Fibroblast of the conjunctiva (primary cell): ENCODE measurements around the gene IBA57.
A peak's percentile ranks its signal among the peaks of the same experiment; 100 is the strongest.

ENCODE experiments used
- DNase-seq: peaks from one replicate; pipeline ENCODE4 v3.0.0-alpha.2; 2010; ENCODE audit warnings: low read depth

The IBA57 gene

DNA sequence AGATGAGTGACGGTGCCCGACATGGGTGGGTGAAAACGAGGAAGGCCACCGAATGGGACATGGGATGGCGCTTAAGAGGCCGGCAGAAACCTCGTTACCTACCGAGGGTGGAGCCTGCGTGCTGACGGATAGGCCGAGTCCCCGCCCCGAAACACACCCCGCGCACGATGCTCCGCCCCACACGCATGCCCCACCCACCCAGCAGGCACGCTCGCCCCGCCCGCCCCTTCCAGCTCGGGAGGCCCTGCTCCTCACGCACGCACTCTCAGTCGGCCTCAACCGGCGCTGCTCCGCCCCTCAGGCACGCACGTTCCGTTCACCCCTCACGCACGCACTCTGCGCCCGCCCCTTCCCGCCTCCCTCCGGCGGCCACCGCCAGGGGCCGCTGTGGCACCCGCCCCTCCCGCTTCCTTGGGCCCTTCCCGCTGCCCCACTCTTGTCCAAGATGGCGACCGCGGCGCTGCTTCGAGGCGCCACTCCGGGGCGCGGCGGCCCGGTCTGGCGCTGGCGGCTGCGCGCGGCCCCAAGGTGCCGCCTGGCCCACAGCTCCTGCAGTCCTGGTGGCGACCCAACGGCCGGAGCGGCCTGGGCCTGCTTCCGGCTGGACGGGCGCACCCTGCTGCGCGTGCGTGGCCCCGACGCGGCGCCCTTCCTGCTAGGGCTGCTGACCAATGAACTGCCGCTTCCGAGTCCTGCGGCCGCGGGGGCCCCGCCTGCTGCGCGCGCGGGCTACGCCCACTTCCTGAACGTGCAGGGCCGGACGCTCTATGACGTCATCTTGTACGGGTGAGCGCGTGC is at the start of gene IBA57:
Gene IBA57 (plus strand): TSS at position 433 of the 798 bp plus-strand sequence. CDS start 13 bp downstream, at position 446.
- DNase-seq = peak; percentile 98

DNA sequence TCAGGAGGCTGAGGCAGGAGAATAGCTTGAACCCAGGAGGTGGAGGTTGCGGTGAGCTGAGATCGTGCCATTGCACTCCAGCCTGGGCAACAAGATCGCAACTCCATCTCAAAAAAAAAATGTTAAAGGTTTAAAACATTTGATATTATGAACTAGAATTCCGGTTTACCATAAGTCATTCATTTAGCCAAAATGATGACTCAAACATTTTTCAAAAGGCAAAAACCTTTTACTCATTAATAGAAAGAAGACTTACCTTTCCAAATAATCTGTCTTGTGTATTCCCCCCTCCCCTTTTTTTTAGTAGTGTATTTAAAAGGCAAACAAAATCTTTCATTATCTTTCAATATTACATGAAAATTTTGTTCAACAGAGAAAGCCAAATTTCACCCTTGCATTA is 48.3 kb upstream of the IBA57 start:
- no peak for DNase-seq

DNA sequence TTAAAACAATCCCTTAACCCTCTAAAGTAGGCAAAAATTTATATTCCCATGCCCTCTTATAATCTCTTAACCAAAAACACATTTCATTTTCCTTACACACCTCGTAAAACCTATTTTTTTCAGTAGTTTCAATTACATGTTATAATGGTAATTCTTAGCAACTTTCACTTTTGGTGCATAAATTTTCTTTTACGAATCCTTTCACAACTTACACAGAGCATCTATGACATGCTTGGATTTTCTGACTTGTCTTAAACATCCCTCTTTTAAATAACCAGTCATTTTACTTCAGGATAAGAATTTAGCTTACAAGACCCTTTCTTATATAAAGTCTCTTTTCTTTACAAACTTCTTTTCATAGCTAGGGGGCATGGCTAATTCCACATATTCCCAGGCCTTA is 47.6 kb upstream of the IBA57 start:
- DNase-seq = no peak

DNA sequence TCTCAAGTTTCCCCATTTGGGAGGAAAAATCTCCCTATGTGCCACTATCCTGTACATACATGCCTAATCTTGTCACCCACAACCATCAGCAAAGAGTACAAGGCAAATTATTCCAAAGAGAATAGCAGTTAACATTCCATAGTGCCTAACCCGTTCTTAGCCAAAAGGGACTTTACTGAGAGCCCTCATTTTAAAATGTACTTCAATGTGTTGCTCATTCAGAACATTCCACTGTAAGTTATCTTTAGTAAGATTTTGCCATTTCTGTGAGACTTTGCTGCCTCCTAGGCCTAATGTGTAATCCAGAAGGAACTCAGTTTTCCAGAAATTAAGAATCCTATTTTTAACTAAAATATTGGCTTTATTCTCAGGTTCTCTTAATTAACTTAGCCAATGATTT is 45.3 kb upstream of the IBA57 start:
- DNase-seq = no peak

DNA sequence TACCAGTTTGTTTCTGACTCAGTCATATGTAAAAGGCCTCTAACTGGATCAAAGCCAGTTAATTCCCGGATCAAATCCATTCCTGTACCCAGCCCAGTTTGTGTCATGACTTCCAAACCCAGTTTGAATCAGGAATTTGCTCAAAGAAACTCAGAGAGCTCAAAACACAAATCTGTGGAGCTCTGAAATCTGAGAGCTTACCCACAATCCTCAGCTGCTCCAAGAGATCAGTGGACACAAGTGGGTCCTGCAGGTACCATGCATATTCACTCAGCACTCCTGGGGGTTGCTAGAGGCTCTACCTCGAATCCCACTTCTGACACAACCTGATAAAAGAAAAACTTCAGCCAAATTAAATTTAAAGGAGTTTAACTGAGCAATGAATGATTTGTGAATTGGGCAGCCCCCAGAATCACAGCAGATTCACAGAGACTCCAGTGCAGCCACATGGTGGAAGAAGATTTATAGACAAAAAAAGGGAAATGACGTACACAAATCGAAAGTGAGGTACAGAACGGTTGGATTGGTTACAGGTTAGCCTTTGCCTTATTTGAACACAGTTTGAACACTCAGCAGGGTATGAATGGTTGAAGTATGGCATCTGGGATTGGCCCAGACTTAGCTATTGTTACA is 44.6 kb upstream of the IBA57 start:
- DNase-seq = no peak

DNA sequence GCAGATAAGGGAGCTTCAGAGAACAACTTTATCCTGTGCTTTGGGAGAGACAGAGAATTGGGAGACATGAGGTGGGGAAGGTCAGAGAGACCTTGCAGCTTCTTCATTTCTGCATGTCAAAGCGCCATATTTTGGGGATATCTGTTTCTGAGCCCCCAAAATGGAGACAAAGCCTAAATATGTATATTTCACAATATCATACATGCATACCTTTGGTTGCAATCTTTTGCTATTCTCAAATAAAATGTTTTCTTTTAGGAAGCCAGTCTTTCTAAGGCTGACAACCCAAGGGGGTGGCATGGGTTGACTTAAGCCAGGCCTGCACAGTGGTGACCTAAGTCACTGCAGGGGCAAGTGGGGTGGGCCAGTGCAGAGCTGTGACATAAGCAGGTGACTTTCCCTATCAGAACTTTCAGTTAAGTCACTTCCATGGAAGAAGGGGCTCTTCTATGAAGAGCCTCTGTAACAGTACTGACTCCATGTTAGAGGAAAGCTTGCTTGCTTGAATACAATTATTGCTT is 42.6 kb upstream of the IBA57 start:
- no peak for DNase-seq

DNA sequence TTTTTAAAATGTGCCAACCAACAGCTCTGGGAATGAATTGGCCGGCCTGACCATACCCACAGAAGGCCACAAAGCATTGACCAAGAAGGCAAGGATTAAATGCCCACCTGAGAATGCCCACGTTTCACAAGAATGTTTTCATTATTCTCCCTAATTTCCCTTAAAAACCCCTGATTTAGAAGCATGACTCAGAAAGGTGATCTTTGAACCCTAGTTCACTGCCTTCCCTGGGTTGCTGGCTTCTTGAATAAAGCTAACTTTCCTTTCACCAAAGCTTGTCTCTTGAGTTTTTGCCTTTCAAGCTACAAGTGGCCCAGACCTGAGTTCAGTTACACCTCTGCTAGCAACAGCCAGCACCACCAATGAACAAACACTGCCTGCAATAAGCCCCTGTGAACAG is 42.1 kb upstream of the IBA57 start:
- no peak for DNase-seq

DNA sequence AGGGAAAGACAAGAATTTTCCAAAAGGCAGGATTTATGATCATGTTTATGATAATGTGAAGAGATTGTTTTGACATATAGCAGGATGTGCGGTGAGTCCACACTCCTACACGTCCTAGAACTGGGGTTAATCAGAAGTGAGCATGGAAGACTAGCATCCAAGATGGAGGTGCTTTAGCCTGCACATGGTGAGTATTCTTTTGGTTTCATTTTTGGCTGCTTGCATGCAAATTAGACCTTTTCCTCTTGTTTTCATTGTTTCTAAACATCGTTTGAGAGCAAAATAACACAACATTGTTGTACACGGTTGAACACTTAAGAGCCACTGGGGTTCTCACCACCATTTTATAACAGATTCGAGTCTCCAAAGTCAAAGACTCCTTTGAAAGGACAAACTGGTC is 40.4 kb upstream of the IBA57 start:
- DNase-seq = no peak

DNA sequence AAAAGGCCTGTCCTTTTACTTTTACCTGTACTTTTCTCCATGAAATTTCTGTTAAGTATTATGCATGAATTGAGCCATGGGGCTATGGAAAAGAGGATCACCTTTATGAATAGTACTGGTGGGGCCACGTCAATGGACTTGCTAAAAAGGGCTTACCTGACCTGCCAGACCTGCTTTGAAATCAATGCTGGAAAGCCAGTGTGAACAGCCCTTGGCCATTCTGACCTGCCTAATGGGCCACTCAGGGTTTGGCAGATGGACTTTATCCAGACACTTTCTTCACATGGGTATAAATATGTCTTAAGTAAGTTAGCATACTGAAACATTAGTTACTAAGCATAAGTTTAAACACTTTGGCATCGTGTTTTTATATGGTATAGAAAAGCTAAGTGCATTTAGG is 33.8 kb upstream of the IBA57 start:
- DNase-seq = no peak

DNA sequence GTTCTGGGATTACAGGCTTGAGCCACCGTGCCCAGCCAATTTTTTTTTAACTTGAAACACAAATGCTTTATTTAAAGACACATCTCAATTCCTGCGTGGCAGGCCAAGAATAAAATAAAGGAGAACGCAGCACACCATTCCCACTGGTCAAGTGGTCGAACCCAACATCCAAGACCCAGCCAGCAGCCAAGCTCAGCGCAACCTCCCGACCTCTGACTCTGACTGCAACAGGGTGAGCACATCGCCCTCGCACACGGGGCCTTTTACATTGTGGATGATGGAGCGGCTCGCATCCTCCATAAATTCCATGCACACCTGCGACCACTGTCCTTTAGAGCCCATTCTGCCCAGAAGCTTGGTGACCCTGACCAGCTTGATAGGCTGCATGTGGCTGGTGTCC is 31.0 kb upstream of the IBA57 start:
- DNase-seq = no peak

DNA sequence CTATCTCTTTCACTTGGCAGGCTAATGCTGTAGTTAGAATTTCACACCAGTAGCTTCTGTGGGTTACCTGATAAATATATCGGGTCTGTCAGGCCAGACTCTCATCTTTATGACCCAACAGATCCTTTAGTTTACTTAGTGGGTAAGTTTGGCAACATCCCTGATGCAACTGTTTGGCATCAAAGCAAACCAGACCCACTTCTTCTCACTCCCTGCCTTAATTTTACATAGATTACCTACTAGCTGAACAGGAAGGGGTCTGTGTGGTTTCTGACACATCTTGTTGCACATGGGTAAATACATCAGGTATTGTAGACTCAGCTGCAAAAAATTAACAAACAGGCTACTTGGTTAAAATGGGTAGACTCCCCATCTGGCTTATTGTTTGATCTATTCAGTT is 28.7 kb upstream of the IBA57 start:
- DNase-seq = no peak

DNA sequence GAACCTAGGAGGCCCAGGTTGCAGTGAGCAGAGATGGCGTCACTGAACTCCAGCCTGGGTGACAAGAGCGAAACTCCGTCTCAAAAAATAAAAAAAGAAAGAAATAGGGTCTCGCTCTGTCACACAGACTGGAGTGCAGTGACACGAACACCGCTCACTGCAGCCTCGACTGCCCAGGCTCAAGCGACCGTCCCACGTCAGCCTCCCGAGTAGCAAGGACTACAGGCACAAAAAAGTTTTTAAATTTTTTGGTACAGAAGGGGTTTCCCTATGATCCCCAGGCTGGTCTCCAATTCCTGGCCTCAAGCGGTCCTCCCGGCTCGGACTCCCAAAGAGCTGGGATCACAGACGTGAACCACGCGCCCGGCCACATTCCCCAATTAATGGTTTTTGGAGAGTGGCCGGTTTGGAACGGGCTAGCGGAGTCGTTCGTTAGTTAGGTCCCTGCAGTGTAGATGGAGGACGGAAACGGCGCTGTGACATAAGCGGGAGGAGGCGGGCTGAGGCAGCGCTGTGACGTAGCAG is 26.1 kb upstream of the IBA57 start:
- no peak for DNase-seq

DNA sequence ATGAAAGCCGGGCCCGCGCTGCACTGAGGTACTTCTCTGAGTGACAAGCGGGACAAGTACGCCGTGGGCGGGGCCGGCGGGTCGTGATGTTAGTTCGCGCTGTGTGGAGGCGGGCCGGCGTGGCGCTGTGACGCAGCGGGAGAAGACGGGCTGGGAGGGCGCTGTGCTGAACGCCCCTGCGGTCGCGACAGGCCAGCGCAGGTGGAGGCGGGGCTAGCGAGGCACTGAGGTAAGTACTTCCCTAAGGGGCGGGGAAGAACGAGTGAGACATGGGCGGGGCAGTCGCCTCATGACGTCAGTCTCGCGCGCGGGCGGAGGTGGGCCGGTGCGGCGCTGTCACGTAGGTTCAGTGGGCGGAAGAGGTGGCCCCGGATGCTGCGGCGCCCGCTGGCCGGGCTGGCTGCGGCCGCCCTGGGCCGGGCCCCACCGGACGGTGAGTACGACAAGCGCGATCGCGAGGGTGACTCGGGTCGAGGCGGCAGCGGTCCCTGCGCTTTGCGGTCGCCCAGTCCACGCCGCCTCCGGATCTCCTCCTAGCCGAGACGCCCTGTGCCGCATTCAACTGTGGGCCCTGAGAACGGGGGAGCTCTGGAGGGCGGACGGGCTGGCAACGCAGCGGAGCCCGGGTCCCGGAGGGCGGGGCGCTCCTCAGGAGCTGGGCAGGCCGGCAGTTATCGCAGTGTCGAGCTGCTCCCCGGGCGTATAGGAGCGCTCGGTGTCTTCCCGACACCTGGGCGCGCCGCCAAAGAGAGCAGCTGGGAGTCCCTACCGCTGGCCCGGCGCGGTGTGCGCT is 25.5 kb upstream of the IBA57 start, which contains the start of gene GUK1:
Gene GUK1 (plus strand): TSS at position 349 of the 793 bp plus-strand sequence. CDS start 24 bp downstream, at position 373.
- DNase-seq = peak; percentile 99

DNA sequence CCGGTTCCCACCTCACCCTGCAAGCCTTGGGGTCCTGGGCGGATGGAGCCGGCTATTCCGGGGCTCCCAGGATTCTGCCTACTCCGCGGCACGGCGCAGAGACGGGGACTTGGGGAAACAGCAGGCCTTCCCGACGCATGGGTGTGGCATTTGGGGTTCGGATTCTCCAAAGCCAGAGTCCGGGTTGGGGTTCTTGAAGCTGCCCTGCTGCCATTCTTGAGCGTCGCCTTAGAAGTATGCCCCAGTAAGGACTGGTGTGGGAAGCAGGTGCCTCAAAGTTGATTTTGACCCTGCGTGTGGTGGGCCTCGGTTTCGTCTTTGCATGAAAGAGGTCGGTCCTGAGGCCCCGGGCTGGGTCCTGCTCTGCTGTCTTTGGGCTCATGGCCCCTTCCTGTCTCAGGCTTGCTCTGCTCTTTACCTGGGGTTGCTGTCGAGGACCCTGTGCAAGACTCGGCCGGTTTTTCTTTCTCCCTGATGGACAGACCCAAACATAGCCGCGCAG is 24.8 kb upstream of the IBA57 start:
- no peak for DNase-seq

DNA sequence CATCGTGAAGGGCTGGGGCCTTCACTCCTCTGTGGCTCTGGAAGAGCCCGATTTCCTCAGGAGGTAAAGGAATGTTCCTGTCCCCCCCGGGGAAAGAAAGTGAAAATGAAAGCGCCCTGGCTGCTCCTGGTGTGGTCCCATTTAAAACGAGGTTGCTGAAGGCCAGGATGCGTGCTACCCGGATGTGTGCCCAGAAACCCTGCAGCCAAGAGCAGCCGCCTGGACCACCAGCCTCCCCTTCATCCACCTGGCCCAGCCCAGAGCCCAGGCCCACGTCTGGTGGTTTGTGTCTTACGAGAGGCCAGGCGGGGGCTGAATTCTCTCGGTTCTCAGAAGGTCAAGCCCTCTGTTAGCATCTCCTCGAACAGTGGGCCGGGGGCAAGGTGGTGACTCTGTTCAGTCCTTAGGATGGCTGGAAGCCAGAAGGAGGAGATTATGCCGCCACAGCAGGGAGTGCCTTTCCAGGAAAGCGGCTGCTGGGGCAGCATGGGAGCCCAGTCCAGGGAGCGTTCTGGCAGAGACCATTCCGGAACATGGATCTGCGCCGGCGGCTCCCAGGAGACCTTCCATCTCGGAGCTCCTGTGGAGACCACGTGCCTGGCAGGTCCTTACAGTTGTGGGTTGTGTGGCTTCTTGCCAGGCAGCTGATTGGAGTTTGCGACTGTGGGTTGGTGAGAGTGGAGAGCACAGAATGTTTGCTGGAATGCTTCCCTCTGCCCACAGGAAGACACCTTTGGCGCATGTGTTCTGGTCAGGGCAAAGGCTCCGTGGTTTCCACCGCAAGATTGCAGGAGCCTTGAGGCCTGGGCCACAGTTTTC is 24.2 kb upstream of the IBA57 start:
- no peak for DNase-seq

DNA sequence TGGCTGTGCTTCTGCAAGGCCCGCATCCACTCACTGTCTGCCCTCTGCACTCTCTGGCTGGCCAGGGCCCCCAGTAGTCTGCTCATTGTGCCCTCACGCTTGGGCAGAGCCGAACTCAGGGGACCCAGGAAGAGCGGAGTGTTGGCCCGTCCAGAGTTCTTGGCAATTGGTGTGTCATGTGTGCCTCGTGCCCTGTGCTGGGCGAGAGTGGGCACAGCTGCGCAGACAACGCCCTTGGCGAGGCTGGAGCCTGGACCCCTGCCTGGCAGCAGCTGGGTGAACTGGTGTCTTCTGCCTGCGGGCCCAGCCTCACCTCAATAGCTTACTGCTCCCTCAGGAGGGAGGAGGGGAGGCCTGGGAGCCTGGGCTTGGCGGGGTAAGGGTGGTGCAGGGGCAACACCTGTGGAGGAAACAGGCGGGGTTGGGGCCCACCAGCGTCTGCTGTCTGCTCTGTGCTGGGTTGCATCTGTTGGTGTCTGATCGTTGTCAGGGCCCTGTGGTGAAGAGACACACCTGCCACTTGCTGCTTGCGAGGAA is 23.4 kb upstream of the IBA57 start:
- DNase-seq = no peak

DNA sequence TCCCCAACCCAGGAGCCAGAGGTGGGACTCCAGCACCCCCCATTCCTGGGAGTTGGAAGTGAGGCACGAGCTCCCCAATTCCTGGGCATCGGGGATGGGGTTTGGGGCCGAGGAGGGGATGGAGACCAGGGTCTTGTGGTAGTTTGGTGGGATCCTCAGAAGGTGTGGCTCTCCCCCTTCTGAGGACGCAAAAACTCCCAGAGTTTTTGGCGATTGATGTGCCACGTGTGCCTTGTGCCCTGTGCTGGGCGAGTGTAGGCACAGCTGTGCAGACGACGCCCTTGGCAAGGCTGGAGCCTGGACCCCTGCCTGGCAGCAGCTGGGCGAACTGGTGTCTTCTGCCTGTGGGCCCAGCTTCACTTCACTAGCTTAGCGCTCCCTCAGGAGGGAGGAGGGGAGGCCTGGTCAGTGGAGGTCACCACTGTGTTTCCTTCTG is 22.9 kb upstream of the IBA57 start:
- DNase-seq = no peak

DNA sequence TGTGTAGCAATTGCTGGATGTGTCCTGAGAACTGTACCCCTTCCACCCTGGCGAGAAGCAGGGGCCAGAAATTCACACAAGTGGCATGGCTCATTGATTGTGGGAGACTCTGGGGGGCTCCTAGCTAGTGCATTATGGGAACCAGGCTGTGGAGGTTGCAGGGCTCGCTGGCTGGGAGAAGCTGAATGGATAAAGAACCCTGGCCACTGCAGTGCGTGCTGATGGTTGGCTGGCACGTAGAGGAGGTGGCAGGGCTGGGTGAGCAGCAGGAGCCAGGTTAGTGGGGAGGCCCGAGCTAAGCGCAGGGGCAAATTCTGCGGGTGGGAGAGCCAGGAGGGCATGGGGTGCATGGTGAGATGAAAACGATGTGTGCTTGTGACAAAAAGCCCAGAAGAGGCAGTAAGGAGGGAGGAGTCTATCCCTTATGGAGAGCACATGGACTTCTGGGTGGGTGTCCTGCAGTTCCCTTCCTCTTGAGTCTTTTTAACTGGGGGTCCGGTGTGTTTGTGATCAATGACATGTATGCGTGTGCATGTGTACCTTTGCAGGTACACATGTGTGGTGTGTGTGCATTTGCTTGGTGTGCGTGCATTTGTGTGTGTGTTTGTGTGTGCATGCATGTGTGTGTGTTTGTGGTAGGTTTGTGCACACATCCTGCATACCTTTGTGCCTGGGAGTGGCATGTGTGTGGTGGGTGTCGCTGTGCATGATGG is 22.0 kb upstream of the IBA57 start:
- no peak for DNase-seq

DNA sequence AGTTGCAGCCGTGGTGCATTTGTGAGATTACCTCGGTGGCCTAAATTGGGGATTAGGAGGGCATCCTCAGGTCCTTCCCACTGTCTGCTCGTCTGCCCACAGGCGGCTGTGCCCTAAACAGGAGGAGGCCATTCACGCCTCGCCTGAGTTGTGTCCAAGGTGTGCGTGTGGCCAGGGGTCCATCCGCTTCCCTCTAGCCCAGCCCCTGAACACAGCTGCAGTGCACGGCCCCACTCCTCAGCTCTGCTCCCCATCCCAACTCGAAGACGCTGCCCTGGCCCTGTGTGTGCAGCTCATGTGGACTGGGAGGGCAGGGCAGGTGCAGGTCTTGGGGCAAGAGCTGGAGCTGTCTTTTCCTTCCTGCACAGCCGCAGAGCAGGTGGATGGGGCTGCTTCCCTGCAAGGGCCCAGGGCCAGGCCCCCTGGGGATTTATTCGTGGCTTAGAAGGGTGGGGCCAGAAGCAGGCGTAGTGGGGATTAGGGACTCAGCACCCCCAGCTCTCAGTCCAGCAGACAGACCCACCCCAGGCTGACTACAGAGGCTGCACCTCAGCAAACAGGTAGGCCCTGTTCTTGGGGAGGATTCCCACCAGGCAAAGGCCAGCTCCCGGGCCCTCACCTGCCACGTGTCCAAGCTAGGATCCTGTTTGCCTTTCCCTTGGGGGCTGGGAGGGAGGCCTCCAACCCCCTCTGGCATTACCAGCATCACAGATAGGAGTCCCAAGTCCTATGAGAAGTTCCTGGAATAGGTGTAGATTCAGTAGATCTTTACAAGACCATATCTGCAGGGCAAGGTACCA is 21.2 kb upstream of the IBA57 start:
- no peak for DNase-seq

DNA sequence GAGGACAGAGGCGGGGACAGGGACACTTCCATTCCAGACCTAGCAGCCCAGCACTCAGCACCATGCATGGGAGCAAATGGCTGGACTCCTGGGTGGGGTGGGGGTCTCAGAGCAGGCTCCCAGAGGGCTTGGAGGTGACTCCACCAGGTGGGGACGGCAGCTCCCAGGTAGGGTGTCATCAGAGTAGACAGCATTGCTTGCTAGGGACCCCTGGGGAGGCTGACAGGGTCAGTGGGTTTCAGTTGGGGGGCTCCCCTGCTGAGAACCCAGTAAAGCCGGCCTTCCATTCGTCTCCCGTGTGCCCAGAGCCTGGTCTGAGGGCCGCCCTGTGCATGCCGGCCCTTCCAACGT is 20.6 kb upstream of the IBA57 start:
- DNase-seq = no peak
